HG03159 (cell line): ENCODE results near the gene GSG1L2.
"Not testable (repeated sequence)": the region's sequence is repeated elsewhere in the genome, so short reads cannot be mapped to it uniquely, and the experiment has no call there.

Experiments used
- ATAC-seq: cut with Tn5 transposase; IDR thresholded peaks from one replicate; pipeline ENCODE4 v1.9.1; 2021; ENCODE audit warnings: mild to moderate bottlenecking, moderate library complexity; ENCODE audit not compliant: unreplicated experiment

Gene GSG1L2

DNA sequence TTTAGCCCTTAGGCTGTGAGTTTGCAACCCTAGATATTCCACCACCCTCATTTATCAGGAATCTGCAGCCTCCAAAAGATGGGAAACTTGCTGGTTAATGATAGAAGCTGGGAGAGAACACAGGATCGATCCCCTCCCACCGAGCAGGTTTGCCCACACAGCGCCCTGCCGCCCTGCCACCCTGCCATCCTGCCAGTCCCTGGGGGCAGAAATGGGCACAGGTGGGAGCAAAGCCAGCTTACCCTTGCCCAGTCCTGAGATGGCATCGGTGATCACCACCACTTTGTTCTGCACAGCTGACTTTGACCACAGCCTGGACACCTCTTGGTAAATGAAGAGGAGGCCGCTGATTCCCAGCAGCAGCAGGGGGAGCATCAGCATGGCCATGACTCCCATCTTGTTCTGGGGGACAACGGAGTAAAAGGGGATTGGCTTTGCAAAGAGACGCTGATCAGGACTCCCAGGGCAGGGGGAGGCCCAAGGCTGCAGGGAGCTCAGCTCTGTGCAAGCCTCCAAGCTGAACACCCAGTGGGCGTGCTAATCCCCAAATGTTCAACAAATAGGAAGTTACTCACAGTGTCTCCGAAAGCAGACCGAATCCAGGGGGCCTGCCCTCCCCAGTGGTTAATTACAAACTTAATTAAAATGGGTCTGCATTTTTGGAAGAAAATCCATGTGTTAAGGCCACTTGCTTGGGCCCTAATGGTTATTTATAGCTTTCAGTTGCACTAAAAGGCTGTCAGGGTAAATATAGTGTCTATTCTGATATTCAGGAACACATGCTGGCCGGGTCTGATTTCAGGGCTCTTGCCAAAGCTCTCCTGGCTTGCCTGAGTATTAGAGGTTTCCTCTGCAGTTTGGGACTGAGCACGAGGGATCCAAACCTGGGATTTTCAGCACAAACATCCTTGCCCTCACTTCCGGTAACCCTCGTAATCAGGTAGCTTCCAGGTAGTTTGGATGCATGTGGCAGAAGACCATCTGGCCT lies 30.7 kb downstream of the GSG1L2 start, which contains the start of gene DHRS7C:
TSS of gene DHRS7C (minus strand) at position 704 of the 988 bp plus-strand sequence. CDS start at position 396, 308 bp downstream.
- no peak for ATAC-seq

DNA sequence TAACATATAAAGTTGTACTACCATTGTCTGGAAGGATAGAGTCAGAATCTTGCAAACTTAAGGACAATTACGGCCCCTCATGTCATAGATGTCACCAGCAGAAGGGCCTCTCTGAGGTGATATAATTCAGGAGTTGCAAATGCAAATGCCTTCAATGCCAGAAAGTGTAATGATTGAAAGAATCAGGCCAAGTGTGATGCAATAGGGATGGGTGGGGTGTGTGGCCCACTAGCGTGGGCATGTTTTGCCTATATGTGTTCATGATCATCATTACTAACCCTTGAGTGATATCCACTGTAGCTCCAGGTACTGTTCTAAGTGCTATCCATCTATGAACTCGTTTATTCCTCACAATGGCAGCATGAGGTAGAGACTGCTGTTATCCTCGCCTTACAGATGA lies 31.6 kb downstream of the GSG1L2 start:
- no peak for ATAC-seq

DNA sequence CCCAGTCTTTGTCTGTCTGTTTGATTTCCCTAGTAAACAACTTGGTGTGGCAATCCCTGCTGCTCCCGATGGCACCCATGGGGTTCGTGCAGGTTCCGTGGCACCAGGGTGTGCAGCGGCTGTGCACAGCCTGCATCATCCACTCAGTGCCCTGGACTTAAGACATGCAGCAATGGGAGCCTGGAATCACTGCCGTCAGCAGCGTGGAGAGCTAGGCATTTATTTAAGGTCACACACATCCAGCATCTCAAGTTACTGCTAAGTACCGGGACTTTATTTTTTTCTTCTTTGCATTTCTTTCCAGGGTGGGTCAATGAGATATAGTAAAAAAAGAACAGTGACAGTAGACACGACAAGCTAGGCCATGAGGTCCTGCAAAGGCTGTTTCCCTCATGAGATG lies 33.3 kb downstream of the GSG1L2 start:
- ATAC-seq = no peak

DNA sequence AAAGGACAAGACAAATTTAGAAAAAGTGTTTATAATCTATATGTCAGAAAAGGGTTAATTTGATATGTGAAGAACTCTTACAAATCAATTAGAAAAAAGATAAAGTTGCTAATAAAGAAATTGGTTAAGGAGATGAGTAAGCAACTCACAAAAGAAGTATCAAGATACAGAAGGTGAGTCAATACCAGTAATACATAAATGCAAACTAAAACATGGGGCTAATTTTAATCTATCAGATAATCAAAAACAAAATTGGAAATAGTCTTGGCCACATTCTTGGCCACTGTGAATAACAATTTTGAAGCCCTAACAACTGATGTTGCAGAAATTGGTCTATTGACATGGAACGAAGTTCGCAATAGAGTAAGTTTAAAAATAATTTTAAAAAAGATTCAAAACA lies 37.3 kb downstream of the GSG1L2 start:
- no peak for ATAC-seq

DNA sequence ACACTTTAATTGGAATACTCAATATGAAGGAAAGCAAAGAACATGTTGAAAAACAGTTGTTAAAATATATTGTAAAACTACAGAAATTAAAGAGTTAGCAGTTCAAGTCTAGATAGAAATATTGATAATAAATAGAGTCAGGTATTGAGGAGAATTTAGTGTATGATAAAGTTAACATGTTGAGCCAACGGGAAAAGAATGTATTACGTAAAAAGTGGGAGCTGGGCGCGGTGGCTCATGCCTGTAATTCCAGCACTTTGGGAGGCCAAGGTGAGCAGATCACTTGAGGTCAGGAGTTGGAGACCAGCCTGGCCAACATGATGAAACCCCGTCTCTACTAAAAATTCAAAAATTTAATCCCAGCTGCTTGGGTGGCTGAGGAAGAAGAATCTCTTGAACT lies 38.4 kb downstream of the GSG1L2 start:
- ATAC-seq = not testable (repeated sequence)

DNA sequence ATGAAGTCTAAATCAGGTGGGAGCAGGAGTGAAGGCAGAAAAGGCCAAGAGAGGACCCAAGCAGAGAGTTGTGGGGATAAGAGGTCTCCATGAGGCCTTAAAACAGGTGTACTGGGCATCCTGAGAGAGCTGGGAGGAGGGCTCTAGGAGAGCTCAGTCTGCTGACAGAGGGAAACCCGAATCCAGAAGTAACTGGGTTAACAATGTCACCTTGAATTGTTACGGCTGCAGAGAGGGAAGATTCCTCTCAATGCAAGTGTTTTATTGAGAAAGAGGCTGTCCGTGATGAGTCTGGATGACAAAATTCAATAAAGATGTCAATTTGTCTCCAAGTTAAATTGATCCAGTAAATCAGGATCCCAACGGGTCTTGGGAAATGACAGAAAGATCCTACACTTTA lies 38.8 kb downstream of the GSG1L2 start:
- ATAC-seq = no peak

DNA sequence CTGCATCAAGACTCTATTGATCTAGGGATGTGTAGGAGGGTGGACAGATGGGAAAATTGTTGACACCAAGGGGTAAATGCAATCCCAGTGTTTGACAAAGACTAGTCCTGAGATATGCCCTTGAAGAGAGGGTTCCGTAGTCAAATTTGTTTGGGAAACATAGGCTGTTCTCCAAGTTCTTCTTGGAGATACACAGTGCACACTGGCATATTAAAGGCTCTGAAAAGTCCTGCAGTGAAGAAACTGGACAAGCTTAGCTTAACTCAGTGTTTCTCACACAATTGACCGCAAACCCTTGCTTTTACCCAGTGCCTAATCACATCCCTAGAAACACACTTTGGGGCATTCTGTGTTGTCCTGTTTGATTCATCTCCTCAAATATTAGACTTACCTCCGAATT lies 41.3 kb downstream of the GSG1L2 start:
- ATAC-seq = no peak

DNA sequence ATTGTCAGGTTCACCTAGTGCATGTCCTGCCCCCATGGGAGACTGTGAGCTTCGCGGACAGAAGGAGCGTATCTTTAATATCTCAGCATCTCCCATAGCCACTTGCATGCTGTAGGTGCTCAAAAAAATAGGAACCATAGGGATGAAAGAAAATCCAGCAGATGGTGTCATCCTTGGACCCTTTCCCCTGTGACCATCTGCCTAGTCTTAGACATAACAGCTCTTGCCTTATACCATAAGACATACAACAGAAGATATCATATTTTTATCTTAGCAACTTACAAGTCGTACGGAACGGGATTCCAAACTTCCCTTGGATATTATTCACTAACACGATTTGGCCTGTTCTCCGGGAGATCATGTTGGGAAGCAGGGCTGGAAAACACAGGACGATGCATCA lies 45.0 kb downstream of the GSG1L2 start:
- ATAC-seq = no peak

DNA sequence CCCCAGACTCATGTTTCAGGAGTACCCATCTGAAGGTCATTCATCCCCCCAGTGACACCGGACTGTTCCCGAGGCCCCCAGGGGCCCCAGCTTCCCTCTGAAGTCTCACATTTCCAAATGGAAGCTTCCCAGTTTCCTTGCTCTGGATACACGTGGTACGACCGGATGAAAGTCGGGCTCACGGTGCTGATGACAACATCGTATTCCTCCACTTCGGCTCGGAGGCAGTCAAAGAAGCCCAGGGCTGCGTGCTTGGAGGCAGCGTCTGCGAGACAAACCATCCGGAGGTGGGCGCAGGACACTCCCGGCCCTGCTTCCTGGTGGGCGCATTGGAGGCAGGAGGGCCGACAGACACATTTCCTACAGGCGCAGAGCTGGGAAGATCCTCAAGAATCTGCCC lies 49.2 kb downstream of the GSG1L2 start:
- ATAC-seq = no peak

DNA sequence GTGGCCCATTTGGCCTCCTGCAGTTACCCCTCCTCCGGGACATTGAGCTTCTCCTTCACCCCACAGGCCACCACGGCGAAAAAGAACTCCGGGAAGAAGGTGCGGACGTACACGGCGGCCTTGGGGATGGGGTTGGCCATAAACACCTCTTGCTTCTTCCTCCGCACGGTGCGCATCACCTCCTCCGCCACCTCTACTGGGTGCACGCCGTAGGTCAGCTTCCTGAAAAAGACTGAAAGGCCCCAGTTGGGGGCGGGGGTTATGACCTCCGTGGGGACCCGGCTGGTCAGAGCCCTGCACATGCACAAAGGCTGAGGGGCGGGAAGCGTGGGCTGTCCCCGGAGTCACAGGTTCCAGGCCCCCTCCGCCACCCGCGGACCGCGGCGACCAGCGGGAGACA lies 50.4 kb downstream of the GSG1L2 start:
- no peak for ATAC-seq

DNA sequence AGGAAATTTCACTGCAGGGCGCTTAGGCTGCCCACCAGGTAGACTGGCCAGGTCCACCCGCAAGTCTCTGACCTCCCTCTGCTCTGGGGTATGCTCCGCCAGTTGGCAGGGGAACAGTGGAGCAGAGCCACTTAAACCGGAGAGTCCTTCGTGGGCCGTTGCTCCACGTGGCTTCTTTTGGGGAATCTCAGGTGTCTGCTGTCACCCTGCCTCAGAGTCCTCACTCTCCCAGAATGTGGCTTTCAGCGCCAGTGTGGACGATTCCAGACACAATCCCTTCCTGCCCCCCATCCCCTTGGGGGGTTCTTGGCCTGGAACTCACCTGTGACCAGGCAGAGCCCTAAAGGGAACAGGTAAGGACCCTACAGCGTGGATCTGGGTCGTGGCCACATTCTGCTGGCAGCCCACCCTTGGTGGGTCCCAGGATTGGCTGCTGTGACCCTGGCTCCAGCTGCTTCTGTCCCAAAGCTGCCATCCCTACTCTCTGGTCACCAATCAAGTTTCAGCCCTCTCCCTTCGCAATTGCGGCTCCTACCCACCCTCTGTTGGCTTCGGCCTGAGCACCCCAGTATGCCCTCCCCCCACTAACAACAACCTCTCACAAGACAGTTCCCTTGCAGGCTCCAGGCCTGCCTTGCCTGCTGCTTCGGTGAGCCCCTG lies 52.7 kb downstream of the GSG1L2 start:
- no peak for ATAC-seq

DNA sequence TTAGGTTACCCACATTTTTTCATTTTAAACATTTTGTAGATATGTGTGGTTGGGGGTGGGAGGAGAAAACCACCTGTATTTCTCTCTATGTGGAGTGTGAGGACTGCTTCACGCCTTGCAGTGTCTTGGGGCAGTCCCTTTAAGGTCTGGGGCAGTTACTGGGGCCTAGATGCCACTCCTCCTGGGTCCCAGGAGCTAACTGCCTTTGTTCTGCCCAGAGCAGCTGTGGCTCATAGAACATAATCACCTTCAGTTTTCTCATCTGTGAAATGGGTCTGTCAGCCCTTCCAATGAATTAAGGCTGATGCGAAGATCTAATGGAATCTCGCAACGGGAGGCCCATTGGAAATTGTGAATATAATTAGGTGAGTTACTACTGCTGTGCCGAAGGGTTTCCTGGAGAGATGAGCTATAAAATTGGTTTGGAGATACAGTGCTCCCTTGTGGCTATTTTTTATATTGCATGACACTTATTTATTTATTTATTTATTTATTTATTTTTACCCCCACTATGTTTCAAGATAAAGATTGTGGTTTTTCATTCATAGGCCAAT lies 53.4 kb downstream of the GSG1L2 start:
- no peak for ATAC-seq

DNA sequence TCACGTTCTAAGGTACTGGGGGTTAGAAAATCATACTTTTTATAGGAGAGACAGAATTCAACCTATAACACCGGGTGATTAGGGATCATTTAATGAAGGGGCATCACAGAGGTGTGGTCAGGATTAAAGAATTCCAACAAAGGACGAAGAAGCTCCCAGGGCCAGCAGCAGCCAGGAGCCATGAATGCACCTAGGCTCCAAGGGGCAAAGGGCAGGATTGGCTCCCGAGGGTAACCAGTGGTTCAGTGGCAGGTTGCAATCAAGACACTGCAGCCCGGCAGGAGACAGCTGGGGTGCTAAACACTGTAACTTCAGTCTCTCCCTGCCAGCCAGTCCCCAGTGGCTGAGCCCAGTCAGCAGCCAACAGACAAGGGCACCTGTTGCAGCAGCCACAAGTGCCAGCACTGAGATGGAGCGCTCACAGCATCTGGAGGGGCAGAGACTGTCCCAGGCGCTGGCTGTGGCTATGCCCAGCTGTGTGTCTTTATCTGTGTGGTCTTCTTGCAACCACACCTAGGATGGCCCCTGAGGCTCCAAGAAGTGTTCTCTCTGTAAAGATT lies 54.4 kb downstream of the GSG1L2 start:
- no peak for ATAC-seq

DNA sequence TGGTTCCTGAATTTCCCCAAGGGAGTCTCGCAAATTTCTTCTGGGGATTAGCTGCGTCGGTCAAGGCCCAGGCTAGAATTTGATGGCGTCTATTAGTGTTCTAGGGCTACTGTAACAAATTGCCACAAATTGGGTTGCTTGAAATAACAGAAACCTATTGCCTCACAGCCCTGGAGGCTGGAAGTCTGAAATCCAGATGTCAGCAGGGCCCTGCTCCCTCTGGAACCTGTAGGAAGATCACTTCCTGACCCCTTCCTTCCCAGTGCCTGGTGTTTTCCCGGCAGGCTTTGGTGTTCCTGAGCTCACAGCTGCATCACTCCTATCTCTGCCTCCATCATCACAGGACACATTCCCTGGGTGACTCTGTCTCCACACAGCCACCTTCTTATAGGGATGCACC lies 54.9 kb downstream of the GSG1L2 start:
- no peak for ATAC-seq

DNA sequence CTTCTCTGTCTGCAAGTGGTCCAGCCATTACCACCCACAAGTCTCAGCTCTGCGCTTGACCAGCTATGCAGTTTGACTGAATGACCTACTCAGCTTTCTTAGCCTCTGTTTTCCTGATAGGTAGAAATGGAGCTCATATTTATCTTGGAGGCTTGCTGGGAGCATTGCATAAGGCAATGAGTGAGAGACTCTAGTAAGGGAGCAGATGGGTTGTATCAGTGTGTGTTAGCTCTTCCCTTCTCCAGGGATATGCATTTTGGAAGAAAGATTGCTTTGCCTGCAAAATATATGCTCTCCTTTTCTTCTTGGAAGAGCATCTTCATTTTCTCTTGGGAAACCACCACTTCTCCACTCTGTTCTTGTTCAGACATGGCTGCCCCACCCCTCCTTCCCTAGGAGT lies 56.6 kb downstream of the GSG1L2 start:
- no peak for ATAC-seq

DNA sequence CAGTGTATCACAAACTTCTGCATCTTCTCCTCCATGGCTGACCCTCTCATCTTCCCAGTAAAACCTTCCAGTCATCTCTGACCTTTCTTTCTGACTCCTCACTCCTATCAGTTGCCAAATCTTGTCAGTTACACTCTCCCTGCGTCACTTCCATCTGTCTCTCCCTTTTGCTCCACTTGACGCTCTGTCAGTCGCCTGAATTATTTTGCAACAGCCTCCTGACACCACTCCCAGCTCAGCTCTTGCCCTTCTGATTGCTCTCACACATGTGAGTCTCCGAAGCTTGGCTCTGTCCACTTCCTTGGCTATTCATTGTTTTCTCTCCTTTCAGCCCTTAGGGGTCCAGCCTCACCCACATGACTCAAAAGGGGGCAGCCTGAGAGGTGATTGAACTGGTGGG lies 58.2 kb downstream of the GSG1L2 start:
- no peak for ATAC-seq

DNA sequence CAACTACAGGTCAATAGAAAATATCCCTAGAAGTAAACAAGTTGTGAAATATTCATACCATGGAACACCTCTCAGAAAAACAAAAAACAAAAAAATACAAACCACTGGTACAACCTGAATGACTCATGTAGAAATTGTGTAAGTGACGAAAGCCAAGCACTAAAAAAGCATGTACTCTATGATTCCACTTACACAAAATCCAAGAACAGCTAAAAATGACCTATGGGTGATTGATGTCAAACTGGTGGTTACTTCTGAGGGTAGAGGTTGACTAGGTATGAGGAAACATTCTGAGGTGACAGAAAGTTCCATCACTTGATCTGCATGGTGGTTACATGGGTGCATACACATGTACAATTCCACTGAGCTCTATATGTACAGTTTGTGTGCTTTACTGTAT lies 61.6 kb downstream of the GSG1L2 start:
- ATAC-seq = no peak

DNA sequence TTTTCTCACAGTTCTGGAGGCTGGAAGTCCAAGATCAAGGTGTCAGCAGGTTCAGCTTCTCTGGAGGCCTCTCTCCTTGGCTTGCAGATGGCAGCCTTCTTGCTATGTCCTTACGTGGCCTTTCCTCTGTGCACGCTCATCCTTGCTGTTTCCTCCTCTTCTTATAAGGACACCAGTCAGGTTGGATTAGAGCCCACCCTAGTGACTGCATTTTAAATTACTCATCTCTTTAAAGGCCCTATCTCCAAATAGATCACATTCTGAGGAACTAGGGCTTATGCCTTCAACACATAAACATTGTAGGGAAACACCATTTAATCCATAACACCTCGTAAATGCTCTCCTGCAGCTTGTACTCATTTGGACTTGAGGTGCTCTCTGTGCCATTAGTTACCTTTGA lies 66.8 kb downstream of the GSG1L2 start:
- no peak for ATAC-seq
